CD4-positive, alpha-beta T cell treated with Interleukin-15 for 1 hour (primary cell): ENCODE measurements around the gene DOK7.

Experiments used
- DNase-seq: peaks from one replicate; pipeline ENCODE4 v3.0.0-alpha.2; 2020

DOK7 gene

DNA sequence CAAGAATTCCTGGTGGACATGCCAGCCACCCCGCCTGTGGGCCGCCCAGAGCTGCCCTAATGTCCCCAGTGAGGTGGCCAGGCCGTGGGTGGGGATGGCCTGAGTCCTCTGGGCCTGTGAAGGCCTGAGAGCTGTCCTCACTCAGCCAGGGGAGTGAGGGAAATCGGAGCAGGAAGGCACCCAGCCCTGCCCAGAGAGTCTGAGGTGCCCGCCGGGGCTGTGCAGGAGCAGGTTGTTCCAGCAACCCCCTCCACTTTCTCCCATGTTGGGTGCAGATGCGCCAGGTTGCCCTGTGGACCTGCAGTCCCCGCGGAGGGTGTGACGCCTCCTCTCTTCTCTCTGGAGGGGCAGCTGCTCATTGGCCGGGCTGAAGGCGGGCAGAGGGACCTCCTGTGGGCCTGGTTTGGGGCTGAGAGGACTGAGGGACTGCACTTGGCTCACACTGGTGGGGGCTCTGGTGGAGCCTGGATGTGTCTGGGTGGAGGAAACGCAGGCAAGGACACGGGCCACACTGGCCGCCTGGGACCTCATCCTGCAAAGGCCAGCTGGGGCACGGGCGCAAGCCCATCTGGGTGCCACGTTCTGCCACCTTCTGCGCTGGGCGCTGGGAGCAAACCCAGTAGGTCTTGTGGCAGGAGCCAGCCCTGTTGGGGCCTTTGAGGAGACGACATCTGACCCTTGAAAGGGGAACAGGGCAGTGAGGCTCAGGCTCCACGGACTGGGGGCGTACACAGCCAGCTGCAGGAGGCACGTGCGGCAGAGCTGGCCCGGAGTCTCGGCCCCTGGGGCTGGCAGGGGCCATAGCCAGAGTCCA lies 14.0 kb downstream of the DOK7 start:
- no peak for DNase-seq

DNA sequence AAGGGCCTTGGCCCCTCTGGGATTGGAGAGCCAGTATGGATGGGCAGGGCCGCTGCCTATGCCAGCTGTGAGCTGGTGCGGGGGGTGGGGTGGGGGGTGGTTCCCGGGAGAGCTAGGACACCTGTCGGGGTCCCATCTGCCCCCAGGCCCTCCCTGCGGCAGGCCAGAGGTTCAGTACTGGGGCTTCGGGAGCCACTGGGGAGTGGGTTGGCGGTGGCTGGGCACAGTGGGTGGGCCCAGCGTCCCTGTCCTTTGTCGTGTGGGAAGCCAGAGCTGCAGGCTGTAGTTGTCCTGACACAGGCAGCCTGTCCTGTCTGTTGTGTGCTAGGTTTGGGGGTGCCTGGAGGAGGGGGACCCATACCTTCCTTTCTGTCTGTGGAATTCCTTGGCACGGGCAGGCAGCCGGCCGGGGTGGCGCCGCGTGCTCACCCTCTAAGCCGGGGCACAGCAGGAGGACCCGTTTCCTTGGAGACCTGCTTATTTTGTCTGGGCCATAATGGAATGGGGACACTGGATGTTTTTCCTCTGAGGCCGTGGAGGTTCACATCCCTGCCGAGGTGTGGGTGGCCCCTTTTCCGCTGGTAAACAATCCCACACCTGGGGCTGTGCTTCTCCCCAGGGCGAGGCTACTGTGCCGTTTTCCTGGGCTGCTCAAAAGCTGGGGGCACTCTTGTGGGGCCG lies 14.8 kb downstream of the DOK7 start:
- no peak for DNase-seq

- DNase-seq = no peak
Measured at GRCh38 chr4:3478446-3479357, 15.6 kb downstream of the DOK7 start.

DNA sequence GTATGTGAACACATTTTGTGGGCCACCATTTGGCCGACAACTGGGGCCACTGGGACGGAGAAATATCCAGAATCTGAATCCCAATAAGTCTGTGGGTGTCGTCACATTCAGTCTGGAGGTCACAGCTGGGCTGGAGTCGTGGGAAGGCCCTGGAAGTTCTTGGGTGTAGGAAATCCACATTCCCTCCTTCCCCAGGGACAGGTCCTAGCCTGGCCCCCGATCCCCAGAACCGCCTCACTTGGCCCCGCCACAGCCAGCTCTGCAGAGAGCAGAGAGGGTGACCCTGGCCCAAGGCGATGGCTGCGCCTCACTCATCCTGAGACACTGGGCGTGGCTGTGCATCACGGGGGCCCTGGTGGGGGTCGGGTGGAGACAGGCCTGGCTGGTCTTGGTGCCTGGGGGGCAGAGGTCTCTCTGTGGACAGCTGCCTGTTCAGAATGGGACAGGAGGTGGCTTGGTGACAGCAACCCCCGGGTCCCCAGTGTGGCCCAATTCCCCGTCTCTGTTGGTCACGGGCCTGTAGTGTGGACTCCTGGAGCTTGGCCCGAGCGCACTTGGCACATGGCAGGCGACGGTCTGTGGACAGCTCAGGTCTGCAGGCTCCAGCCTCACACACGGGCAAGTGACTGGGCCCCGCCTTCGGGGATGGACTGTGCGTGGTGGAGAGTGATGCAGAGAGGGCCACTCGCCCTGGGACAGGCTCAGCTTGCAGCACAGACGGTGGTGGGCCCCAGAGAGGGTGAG lies 16.4 kb downstream of the DOK7 start:
- DNase-seq = no peak

DNA sequence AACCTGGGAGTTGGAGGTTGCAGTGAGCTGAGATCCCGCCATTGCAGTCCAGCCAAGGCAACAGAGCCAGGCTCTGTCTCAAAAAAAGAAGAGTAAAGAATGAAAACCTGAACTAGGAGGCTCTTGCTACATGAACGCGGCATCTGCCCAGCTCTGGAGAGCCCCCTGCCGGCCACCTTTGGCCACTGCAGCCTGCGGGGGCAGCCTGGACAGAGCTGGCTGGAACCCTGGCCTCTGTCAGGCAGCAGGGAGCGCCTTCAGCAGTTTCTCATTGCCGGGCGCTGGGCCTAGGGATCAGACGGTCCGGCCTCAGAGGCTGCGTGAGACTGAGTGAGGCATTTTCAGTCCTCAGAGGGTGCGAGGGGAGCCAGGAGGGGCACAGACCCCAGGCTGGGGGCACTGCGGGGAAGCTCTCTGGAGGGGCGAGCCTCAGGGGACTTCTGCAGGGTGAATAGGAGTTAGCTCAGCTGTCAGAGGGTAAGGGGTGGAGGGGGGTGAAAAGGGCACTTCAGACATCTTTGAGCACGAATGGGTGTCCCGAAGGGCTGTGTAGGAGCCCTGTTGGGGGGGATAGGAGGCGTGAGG lies 17.5 kb downstream of the DOK7 start:
- peak; percentile 66 for DNase-seq

DNA sequence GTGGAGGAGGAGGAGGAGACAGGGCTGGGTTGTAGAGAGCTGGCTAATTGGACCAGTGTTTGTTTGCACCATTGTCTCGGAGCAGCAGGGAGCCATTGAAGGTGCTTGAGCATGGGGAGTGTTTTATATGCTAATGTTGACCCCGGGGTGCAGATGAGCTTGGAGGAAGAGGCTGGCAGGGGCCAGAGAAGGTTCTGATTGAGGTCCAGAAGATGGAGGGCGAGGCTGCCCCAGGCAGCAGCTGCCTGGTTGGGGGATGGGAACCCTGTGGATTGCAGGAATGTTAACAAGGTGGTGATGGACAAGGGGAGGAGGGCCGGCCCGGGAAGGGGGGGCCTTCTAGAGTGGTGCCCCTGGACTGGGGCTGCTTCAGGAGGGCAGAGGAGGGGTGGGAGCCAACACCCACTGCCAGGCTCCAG lies 18.0 kb downstream of the DOK7 start:
- no peak for DNase-seq

DNA sequence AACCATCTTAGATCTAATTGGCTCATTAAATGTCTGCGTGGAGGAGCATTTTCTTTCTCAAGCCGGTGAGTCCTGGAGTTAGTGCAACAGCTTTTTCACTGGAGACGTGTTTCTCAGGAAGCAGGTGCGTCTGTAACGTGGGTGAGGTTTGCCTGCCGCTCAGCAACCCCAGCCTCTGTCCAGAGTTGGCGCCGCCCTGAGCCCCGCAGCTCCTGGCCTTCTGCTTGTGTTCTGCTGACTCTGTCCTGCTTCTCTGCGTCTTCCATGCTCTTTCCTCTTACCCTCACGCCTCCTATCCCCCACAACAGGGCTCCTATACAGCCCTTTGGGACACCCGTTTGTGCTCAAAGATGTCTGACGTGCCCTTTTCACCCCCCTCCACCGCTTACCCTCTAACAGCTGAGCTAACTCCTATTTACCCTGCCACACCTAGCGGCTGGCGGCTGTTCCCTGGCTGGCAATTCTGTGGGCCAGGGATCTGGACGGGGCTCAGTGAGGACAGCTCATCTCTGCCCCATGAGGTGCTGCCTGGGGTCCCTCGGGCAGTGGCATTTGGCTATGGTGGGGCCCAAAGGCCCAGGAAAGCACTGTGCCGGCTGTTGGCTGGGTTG lies 18.8 kb downstream of the DOK7 start:
- no peak for DNase-seq

DNA sequence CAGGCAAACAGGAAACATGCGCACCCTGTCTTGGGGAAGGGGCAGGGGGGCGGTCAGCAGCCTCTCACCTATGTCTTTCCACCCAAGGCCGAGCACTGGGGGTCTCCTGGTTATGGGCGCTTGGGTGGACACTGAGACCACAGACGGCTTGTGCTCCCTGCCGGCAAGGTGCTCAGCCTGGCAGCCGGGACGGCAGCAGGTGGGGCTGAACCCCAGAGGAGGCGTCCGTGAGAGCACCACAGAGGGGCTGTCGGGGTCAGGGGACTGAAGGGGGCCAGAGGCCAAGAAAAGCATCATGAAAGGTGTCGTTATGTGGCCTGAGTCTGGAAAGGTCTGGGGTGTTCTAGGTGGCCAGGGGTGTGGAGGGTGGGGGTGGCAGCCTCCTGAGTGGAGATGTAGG lies 19.6 kb downstream of the DOK7 start:
- no peak for DNase-seq

DNA sequence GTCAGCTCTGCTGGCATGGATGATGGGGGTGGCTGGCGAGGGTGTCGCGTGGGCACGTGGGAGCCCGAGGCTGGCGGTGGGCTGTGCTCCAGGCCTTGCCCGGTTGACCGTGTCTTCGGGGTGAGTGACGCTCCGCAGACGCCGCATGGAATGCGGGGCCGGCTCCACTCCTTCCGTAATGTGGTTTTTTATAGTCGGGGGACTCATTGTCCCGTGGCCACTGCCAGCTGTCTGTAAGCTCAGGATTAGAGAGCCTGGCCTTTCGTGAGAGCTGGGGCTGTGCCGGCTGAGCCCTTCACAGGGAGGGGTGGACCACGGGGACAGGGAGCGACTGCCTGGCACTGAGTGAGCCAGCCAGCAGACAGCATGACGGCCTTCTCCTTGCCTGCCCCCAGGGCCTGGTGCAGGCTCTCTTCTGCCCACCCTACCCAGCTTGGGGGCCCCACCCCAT lies 20.4 kb downstream of the DOK7 start:
- DNase-seq = no peak

DNA sequence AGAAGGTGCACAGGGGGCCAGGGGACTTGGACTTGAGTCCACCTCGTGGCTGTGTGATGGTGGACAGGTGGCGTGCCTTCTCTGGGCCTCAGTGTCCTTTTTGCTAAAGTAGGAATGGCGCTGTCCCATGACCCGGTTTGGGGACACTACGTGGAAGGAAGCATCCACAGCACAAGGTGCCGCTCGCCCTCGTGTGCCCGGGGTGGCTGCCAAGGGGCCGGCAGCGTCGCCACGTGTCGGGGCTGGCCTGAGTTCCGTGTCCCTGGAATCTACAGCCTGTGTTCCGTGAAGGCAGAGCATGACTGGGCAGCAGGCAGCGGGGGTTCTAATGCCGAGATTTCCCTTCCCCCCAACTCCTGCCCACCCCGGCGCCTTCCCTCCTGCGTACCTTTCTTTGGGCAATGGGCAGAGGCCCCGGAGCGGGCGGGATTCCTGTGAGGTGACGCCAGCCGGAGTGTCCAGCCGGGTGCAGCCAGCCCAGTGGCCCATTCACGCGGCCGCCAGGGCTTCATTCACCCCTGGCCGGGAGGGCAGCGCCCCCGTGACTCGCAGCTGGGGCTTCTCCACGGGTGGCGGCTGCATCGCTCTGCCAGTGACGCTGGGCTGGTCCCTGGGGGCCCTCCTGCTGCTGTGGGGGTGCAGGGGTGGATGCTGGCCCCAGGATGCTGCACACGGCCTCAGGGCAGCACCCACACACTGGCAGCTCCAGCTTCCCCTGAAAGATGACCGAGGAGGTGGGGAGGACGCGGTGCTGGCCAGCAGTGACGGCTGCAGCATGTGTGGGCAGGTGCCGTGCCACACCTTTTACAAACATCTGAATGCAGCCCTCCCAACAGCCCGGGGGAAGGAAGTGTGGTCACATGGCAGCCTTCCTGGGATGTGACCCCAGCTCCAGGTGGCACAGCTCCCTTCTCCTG lies 21.2 kb downstream of the DOK7 start:
- DNase-seq = peak; percentile 66

DNA sequence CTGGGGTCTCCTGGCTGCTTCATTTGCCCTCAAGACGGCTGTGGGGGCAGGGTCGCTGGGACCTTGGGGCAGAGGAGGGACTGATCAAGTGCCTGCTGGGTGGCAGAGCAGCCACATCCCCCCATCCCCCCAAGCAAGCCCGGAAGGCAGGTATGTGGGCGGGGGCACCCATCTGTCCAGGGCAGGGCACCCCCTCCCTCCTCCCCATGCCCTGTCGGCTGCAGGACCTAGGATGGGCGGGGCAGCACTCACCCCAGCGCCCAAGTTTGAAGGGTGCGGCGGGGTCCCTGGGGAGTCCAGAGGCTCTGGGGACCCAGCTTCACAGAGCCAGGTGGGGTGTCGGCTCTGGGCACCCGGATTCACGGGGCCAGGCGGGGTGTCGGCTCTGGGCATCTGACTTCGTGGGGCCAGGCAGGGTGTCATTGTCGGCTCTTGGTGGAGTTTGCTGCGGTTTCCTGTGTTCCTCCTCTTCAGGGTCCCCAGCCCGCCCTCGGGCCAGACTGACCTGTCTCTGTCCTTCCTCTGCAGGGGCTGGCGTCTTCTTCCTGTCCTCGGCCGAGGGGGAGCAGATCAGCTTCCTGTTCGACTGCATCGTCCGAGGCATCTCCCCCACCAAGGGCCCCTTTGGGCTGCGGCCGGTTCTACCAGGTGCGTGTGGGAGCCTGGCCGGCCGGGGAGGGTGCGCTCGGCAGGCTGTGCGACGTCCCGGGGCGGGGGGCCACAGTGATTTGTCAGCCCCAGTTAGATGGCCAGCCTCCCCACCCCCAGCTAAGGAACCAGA lies 22.1 kb downstream of the DOK7 start:
- peak; percentile 68 for DNase-seq

GRCh38 chr4:3485886-3486540 lies 22.9 kb downstream of the DOK7 start:
- DNase-seq = no peak

GRCh38 chr4:3486541-3487540 lies 23.7 kb downstream of the DOK7 start:
- no peak for DNase-seq

DNA sequence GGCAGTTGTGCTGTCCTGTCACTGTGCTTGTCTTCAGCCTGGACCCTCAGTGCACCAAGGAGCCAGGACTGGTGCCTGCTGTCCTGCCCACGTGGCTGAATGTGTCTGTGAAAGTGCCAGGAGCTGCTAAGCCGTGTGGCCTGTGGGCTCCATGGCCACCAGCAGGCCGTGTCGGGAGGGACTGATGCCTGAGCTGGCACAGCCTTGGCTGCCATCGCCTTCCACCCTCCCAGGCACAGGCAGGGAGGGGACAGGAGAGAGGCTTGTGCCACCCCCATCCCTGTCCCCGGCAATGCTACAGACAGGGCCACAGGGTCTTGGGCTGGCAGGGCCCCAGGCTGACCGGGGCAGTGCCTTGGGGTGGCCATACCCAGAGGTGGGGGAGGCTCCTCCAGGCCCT lies 24.8 kb downstream of the DOK7 start:
- DNase-seq = no peak

DNA sequence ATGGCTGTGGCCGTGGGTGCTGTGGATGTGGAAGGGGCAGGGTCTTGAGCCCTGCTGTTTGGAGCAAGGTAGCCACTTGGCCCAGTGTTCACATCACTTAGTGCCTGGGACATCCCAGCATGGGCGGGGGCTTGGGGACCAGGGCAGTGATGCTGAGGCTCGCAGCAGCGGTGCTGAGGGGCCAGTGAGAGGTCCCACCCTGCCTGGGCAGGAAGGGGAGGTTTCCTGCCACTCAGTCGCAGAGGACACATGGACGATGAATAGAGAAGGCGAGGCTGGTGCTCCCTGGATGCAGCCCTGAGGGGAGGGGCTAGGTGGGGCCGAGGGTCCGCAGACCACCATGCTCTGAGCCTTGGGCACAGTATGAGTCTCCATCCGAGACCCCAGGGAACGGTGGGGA lies 25.7 kb downstream of the DOK7 start:
- DNase-seq = no peak

DNA sequence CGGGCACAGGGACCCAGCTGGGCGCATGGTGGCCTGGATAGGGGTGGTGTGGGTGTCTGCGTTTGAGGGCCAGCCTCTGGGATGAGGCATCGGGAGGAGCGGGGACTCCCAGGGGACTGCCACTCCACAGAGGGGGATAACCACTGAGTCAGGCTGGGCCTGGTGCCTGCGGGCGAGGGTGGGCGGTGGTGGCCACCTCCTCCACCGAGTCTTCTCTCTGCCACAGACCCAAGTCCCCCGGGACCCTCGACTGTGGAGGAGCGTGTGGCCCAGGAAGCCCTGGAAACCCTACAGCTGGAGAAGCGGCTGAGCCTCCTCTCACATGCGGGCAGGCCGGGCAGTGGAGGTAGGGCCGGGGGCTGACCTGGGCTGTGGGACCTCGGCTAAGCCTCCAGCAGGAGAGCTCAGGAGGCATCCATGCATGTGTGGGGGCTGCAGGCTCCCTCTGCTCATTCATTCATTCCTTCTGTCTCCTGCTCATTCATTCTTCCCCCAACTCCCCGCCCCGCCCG lies 26.4 kb downstream of the DOK7 start:
- DNase-seq = no peak

- no peak for DNase-seq
Measured at GRCh38 chr4:3491681-3492405, 28.7 kb downstream of the DOK7 start.
